HG03439 (cell line): Measurements from ENCODE around the gene MCM3AP.
"Not testable (repeated sequence)": the region's sequence is repeated elsewhere in the genome, so short reads cannot be mapped to it uniquely, and the experiment has no call there.

ENCODE experiments used
- ATAC-seq: cut with Tn5 transposase; IDR thresholded peaks from one replicate; pipeline ENCODE4 v1.9.1; 2021; ENCODE audit warnings: mild to moderate bottlenecking, moderate library complexity; ENCODE audit not compliant: unreplicated experiment

Gene MCM3AP

DNA sequence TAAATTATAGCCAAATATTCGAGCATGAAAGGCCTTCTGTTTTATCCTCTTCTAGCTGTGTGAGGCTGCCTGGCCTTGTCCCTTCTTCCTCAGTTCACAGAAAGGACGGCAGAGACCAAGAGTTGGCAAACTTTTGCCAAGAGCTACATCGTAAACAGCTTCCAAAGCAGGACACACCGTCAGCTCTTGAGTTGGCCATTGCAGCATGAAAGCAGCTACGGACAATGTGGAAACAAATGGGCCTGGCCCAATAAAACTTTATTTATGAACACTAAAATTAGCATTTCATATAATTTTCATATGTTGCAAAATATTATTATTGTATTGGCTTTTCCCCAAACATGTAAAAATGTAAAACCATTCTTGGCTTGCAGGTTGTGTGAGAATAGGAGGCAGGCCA lies 27.5 kb upstream of the MCM3AP start:
- no peak for ATAC-seq

DNA sequence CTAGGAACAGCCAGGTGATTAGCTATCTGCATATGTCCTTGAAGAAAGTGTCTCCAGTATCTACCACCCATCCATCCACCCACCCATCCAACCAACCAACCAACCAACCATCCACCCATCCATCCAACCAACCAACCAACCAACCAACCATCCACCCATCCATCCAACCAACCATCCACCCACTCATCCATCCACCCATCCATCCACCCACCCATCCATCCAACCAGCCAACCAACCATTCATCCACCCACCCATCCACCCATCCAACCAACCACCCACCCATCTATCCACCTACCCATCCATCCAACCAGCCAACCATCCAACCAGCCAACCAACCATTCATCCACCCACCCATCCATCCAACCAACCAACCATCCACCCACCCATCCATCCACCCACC lies 26.2 kb upstream of the MCM3AP start:
- no peak for ATAC-seq

DNA sequence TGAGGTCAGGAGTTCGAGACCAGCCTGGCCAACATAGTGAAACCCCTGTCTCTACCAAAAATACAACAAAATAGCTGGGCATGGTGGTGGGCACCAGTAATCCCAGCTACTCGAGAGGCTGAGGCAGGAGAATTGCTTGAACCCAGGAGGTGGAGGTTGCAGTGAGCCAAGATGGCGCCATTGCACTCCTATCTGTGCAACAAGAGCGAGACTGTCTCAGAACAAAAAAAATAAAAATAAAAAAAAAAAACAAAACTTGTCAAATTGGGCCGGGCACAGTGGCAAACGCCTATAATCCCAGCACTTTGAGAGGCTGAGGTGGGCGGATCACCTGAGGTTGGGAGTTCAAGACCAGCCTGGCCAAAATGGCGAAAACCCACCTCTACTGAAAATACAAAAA lies 24.8 kb upstream of the MCM3AP start:
- not testable (repeated sequence) for ATAC-seq

DNA sequence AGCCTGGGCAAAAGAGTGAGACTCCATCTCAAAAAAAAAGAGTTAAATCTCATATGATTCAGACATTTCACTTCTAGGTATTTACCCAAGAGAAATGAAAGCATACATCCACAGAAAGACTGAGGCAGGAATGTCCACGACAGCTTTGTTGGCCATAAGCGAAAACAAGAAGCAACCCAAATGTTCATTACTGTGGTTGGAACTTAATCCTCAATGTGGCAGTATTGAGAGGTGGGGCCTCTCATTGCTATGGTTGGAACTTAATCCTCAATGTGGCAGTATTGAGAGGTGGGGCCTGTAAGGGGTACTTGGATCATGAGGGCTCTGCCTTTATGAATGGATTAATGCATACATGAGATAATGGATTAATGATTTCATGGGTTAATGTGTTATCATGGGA lies 23.0 kb upstream of the MCM3AP start:
- ATAC-seq = no peak

DNA sequence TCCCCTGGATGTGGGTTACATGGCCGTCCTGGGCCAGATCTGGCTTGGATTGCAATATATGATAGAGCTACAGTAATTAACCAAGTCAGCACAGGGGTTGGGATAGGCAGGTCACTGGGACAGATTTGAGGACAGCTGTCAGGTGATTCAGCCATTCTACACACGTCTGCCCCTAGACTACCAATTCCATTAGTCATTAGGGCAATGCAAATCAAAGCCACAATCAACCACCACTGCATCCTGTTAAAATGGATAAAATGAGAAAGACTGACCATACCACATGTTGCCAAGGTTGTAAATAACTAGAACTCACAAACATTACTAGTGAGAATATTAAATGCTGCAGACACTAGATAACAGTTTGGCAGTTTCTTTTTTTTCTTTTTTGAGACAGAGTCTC lies 22.2 kb upstream of the MCM3AP start:
- no peak for ATAC-seq

DNA sequence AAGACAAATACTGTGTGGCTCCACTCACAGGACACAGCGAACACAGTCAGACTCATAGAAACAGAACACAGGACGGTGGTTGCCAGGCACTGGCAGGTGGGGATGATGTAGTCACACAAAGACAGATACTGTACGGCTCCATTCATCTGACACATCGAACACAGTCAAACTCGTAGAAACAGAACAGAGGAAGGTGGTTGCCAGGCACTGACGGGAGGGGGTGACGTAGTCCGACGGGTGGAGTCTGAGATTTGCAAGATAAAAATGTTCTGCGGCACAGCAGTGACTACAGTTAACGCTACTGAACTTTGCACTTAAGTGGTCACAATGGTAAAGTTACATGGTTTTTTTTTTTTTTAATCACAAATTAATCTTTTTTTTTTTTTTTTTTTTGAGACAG lies 19.5 kb upstream of the MCM3AP start:
- no peak for ATAC-seq

DNA sequence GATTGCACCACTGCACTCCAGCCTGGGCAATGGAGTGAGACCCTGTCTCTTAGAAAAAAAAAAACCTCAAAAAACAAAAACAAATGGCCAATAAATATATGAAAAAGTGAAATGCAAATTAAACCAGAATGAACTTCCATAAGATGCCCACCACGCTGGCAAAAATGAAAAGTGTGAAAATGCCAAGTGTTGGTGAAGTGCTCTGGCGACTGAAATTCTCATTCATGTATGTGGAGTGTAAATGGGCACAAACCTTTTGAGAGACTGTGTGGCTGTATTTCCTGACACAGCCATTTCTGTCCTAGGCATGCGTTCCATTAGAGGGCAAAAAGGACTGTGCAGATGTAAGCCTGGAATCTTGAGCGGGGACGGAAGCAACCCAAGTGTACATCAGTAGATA lies 19.0 kb upstream of the MCM3AP start:
- no peak for ATAC-seq

DNA sequence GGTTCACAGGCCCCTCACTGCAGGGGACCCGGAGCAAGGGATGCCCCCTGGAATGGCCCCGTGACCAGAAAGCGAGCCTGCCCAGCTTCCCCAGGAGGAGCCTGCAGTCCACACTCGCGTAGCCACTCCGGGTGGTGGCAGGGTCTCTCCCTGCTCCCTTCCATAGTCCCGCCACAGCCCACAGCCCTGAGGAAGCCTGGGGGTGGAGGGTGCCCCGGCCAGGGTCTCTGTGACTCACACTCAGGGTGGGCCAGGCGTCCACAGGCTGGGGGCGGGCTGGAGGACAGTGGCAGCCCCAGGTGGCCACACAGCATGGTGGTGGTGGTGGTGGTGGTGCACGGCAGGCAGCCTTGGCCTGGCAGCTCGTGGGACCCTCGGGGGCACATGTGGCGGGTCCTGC lies 16.3 kb upstream of the MCM3AP start:
- no peak for ATAC-seq

DNA sequence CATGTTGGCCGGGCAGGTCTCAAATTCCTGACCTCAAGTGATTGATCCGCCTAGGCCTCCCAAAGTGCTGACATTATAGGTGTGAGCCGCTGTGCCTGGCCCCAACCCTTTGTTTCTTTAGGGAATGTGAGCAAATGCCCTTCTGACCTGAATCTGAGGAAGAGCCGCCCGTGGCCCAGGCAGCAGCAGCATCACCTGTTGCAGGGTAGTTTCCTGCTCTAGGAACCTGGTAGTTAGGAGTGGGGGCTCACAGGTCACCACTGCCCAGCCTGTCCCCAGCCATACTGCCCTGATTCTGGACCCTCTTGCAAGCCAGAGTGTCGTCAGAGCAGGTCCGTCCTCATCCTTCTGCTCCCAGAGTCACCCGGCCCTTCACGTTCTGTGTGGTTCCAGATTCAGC lies 13.8 kb upstream of the MCM3AP start:
- no peak for ATAC-seq

DNA sequence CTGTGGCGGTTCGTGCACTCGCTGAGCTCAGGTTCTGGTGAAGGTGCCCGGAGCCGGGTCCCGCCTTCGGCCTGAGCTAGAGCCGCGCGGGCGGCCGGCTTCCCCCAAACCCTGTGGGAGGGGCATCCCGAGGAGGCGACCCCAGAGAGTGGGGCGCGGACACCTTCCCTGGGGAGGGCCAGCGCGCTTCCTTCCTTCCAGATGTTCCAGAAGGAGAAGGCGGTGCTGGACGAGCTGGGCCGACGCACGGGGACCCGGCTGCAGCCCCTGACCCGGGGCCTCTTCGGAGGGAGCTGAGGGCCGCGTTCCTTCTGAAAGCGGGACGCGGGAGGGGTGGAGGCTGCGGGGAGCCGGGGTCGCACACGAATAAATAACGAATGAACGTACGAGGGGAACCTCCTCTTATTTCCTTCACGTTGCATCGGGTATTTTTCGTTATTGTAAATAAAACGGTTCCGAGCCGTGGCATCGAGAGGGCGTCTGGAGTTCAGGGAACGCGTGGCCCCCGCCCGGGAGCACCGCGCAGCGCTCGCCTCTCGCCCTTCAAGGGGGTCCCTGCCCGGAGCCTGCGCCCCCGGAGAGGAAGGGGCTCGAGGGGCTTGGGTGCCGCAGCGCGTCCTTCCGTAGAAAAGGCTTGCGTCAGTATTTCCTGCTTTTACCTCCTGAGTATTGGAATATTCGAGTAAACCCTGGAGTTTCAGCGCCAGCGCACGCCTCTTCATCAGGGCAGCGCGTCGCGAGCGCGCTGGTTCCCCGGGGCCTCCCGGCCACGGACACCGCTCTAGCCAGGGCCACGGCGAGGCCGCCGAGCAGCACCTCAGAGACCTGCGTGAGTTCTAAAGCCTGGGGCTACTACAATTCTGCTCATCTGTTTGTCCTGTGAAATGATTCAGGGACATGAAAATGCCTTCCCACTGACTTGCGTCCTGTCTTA lies 12.2 kb upstream of the MCM3AP start:
- ATAC-seq = no peak

DNA sequence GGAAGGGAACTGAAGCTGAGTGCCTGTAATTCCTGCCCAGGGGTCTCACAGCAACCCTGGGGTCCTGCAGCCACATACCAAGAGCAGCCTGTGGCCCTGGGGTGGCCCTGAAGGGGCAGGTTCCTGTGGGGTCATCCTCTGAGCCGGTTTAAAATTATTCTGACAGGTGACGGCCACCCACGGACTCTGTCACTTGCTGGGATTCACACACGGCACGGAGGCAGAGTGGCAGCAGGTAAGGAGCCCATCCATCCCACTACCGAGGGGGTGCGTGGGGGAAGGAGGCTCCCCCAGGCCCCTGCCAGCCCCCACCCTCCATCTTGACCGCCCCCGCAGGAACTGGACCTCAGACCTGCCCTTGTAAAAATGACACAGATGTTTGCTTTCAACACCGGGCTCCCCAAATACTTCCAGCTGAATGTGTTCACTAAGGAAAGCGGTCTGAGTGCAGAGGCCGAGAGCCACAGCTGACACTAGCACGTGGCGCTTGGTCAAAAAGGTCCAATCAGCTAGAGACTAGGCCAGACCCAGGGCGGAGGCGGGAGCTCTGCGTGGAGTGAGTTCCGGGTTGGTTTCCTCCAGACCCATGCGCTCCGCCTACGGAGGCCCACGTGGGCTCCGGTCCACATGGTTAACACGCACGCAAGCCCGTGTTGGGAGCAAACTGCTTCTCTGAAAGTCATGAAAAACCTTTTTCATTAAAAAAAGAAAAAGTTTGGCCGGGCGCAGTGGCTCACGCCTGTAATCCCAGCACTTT lies 10.8 kb upstream of the MCM3AP start:
- no peak for ATAC-seq

DNA sequence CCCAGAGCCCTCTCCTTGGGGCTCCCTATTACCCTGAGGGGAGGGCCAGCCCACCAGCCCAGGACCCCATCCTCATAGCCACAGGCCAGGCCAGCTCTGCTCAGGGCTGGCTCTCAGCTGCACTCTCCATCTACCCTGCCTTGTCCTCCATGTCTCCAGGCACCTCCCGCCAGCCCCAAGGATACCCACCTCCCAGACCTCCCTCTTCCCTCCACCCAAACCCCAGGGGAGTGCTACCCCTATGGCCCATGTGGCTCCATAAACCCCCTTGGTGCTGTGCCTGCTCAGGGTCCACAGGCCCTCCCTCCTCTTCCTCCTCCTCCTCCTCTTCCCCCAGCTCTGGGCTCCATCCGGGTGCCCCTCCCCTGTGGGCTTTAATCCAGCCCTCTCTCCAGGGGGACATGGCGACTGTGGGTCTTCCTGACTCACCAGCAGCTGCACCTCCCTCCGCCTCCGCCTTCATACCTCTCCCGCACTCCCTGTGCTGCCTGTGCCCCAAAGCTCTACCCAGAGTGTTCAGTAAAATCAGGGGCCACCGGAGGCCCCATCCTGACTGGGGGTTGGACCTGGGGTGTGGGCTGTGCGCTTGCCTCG lies 9.9 kb upstream of the MCM3AP start:
- no peak for ATAC-seq

DNA sequence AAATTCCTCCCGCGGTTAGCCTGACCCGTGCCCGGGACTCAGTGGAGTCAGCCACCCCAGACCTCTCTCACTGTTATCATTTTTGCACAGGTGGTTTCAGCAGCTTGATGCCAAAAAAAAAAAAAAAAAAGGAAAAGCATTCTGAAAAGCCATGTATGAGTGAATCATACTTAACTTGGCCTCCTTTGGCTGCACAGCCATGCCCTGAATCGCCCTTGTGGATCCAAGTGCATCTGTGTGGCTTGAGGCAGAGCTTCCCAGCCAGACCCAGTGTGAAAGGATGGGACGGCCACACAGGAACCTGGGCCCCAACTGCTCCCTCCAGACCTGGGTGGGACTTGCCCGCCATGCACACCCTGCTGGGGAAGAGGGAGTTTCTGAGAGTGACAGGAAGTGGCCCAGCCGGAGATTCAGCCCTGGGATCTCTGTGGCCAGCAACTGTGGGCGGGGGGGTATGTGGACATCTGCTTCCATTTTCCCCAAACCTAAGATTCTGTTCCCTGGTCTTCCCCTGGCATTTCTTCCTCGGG lies 9.3 kb upstream of the MCM3AP start:
- no peak for ATAC-seq

DNA sequence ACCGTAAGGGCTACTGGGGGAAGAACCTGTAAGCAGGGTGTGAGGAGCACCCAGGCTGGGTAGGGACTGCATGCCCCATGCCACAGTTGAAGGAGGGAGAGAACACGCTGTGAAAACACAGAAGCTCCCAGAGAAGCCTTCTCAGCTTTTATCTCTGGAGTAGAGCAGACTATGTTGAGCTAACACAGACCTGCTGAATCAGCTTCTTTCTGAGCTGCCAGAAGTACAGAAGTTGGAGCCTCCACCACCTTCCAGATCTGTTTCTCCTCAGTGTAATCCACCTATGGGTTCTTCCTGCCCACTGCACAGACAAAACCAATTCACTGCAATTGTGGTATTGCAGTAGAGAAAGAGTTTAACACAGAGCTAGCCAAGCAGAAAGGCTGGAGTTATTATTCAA lies 6.2 kb upstream of the MCM3AP start:
- no peak for ATAC-seq

DNA sequence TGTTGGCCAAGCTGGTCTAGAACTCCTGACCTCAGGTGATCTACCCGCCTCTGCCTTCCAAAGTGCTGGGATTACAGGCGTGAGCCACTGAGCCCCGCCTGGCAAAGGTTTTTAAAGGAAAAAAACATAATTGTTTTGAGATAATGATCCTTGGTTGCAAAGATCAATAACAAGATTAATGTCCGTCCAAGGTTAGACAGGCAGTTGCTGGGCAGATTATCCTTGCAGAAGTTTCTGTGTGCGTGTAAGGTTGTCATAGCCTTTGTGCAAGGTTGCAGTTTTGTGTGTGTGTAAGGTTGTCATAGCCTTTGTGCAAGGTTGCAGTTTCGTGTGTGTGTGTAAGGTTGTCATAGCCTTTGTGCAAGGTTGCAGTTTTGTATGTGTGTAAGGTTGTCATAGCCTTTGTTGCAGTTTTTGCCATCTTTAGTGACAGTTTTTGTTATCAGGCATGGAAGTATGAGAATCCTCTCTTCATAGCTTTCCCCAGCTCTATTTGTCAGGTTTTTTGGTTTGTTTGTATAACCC lies 4.3 kb upstream of the MCM3AP start:
- ATAC-seq = no peak

DNA sequence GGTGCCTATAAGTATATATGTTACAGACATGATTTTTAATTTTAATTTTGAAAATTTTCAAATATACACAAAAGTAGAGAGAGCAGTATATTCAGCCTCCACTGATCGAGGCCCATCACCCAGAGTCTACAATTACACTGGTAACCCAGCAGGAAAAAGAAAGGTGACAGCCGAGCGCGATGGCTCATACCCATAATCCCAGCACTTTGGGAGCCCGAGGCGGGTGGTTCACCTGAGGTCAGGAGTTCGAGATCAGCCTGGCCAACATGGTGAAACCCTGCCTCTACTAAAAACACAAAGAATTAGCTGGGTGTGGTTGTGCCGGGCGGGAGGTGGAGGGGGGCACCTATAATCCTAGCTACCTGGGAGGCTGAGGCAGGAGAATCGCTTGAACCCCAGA lies 2.1 kb upstream of the MCM3AP start:
- ATAC-seq = no peak

DNA sequence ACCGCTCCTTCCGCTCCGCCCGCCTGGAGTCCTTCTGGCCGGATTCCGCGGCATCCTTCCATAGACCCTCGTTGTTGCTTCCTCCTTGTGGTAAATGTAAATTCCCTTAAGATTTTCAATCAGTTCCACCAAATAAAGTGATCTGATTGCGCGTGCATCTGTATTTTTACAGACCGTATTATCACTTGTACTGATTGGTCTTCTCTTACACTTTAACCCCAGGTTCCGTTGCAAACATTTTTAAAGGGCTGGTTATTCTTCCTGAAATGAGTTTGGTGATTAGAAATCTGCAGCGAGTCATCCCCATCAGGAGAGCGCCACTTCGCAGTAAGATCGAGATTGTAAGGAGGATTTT lies 1.2 kb upstream of the MCM3AP start:
- no peak for ATAC-seq

DNA sequence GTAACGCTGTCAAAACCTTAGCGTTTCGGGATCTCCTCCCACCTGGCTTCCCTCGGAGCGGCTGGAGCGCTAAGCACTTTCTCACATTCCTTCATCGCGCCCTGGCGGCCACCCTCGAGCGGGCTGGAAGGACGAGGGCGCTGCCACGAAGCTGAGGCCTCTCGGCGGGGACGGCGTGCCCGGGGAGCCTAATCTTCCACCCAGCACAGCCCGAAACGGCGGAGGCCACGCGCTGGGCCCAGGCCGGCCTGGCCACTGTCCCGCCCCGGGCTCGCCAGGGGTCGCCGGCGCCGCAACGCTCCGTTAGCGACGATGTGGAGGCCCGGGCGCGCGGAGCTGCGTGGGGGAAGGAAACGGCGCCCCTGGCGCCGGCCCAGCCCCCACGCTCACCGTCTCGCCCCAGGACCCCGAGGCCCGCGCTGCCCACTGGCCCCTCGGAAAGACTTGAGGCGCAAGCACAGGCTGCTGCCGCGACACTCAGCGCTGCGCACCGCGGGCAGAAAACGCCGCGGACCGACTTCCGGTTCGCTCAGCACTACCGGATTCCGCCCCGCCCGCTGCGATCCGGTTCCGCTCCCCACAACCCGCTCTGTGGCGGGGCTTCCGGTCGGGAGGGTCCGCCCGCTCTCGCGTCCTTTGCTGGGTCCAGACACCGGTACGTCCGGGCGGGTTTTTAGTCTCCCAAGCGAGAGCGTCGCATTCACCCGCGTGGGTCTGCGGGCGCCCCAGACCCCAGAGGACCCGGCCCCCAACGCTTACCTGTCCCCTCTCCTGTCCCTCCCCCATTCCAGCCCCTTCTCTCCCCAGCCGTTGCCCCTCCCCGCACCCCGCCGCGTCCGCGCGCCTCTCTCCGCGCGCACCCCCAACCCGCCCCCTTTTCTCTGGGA lies 593 bp upstream of the MCM3AP start, which contains the start of gene YBEY:
TSS of gene YBEY (plus strand) at position 582 of the 887 bp plus-strand sequence. CDS start 572 bp downstream, outside the sequence.
- ATAC-seq = peak; percentile 84

DNA sequence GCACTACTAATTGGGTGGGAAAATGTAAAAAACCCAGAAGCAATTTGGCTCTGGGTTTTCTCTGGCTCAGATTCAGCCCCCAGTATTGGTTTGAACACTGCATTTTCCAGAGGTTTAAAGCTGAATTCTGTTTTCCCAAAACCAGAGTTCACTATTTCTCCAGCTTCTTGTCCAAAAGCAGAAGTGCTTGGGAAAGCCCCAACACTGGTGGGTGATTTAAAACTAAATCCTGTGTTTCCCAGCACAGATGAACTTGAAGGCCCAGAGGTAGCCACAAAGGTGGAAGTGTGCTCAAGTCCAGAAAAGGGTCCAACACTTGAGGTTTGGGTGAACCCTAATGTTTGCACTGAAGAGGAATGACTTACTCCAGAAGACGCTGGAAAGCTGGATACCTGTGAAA lies 678 bp downstream of the MCM3AP start:
- ATAC-seq = no peak

DNA sequence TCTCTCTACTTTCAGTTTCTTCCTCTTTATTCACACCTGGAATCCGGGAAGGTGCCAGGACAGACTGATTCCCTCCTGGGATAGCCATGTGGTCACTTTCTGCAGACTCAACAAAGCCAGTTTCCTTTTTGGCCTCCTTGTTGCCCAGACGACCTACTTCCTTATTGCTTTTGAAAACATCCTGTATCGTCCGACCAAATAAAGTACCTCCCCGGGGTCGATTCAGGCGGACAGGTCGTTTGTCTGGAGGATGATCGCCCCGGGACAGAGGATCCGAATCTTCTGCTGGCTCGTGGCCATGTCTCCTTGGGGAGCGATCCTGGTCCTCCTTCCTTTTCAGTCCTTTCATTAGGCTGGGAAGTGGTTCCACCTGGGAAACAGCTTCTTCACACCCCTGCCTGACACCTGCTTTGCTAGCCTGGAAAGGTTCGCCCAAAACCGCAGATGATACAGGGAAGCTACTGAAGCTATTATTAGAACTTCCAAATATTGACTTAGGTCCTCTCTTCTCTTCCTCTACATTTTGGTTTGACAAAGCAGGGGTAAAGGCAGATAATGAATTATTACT lies 1.2 kb downstream of the MCM3AP start:
- ATAC-seq = no peak
